Thoracic aorta (tissue), 2 donors: ENCODE results near the gene LINGO1. TPM values are rescaled to one million over a fixed set of nuclear protein-coding genes. Genes with fewer than 3 reads are reported as not detected.

Experiments used
- ATAC-seq: fragments of 150-250 bp; one replicate; pipeline ENCODE4 v1.8.0; 2017; ENCODE audit warnings: low read depth; ENCODE audit not compliant: insufficient number of reproducible peaks, low FRiP score
- DNase-seq: peaks from one replicate; pipeline ENCODE4 v3.0.0-alpha.2; 2020; ENCODE audit warnings: low spot score
- H3K27ac ChIP-seq, 2 donors: fragments of 200-600 bp; sonication (generic); 1 replicate in 1 of 2; 2 replicates in 1 of 2; pipeline ENCODE4 v1.5.1; 2016; ENCODE audit warnings: mild to moderate bottlenecking in 2 of 2, moderate library complexity in 2 of 2
- H3K27me3 ChIP-seq: fragments of 200-600 bp; sonication (generic); replicated peaks from 2 replicates; pipeline ENCODE4 v1.6.0; 2016; ENCODE audit warnings: mild to moderate bottlenecking; ENCODE audit not compliant: insufficient read depth
- H3K36me3 ChIP-seq: fragments of 200-600 bp; sonication (generic); one replicate; pipeline ENCODE4 v1.5.1; 2016
- H3K4me1 ChIP-seq, 2 donors: fragments of 200-600 bp; sonication (generic); 1 replicate in 1 of 2; 2 replicates in 1 of 2; pipeline versions ENCODE4 v1.5.1 to v1.6.0; 2016; ENCODE audit warnings: low read depth in 2 of 2, mild to moderate bottlenecking in 1 of 2; ENCODE audit not compliant: control insufficient read depth in 1 of 2
- H3K4me3 ChIP-seq: fragments of 200-600 bp; sonication (generic); 2 replicates; pipeline ENCODE4 v1.5.1; 2016; ENCODE audit warnings: mild to moderate bottlenecking
- H3K9me3 ChIP-seq: fragments of 200-600 bp; sonication (generic); 2 replicates; pipeline ENCODE4 v1.5.1; 2016
- total RNA-seq, 2 donors: library from RNA; depleted of rRNA; stranded (reverse); fragments of >200 nt; gene quantifications; one replicate each; pipeline versions ENCODE4 v1.1.0 to v1.2.3, GENCODE V29; 2016
- TF ChIP-seq, protein P1 (sequence below): fragments of 200-600 bp; sonication (generic); IDR thresholded peaks from one replicate; pipeline ENCODE4 v1.5.1; 2019; ENCODE audit warnings: antibody characterized with exemption

LINGO1 gene
- total RNA-seq, 2 donors from 2014 or later, result 0.63 to 4.6 TPM

DNA sequence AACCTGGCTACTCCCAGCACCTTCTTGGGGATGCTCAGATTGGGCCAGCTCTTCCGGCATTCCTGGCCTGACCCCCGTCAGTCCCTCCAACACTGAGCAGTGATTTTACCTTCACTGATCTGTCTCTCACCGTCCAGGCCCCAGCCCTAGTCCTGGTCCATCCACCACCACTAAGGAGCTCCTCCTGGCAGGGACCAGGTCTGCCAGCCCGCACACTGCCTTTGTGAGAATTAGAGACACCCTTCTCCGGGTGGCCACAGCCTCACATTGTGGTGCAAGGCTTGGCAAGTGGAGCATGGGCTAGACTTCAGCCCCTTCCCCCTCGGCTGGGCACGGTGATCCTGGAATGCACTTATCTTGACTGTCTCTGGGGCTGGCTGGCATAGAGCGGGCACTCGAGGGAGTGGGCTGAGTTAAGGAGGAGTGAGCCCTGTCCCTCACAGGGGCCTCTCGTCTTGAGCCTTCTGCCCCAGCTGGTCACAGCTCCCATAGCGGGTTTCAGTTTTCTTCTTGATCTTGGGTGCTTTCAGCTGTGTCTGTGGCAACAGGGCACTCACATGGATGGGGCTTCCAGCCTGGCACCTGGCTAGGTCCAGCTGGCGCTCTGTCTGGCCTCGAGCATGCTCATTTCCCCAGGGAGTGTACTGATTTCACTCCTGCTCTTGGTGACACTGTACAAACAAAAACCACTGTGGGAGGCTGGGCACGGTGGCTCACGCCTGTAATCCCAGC lies 53.9 kb downstream of the LINGO1 start:
- no peak for DNase-seq
- H3K9me3 ChIP-seq, result no peaks in the 10 kb centered on the region
- H3K27ac ChIP-seq, result no peak overlapping the region
- ATAC-seq, result no peak
- no peaks in the 10 kb centered on the region for H3K36me3 ChIP-seq
- no peaks in the 10 kb centered on the region for H3K27me3 ChIP-seq
- H3K4me1 ChIP-seq, result peaks cover 0 to 9% of the 10 kb centered on the region in 2 donors
- TF ChIP-seq, protein P1, sequence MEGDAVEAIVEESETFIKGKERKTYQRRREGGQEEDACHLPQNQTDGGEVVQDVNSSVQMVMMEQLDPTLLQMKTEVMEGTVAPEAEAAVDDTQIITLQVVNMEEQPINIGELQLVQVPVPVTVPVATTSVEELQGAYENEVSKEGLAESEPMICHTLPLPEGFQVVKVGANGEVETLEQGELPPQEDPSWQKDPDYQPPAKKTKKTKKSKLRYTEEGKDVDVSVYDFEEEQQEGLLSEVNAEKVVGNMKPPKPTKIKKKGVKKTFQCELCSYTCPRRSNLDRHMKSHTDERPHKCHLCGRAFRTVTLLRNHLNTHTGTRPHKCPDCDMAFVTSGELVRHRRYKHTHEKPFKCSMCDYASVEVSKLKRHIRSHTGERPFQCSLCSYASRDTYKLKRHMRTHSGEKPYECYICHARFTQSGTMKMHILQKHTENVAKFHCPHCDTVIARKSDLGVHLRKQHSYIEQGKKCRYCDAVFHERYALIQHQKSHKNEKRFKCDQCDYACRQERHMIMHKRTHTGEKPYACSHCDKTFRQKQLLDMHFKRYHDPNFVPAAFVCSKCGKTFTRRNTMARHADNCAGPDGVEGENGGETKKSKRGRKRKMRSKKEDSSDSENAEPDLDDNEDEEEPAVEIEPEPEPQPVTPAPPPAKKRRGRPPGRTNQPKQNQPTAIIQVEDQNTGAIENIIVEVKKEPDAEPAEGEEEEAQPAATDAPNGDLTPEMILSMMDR, result no peak
- no peak overlapping the region for H3K4me3 ChIP-seq

DNA sequence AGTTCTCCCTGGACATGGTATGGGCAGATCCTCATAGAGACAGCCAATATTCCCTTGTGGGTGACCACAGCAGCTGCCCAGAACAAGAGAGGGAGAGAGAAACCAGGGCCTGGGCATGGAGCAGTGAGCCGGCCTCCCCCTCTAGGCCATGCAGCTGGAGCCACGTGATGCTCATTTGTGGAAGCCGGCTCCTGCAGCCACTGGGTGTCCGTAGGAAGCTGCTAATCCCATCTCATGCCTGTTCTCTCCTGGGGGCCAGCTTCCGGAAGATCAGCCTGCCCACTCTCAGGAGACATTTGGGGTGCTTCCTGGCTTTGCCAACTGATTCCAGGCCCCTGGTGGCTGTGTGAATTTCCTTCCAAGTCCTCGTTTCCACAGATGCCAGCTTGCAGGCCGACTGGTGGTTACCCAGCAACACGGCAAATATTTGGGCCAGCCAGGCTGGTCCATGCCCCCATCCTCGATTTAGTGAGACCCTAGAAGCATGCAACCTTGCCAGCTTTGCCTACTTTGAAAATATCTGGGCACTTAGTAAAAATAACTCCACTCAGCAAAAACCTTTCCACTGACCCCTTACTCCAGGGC lies 55.3 kb downstream of the LINGO1 start:
- ATAC-seq, result no peak
- TF ChIP-seq, protein P1, result no peak

DNA sequence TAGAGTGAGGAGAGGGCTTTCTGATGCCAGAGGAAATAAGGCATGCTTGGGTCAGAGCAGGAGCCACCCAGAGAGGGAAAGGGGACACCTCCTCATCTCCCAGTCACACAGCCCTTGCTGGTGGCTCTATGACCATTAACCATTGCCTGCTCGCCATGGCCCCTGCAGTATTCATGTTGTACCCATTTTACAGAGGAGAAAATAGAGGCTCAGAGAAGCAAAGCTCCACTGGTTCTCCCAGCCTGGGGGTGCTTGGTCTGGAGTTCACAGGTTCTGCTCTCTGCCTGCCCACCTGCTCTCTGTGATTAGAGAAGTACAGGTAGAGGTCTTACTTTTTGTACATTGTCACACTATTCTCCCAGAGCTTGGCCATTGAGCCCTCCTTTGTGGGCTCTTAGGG lies 56.2 kb downstream of the LINGO1 start:
- H3K27me3 ChIP-seq, result no peaks in the 10 kb centered on the region
- no peaks in the 10 kb centered on the region for H3K9me3 ChIP-seq
- TF ChIP-seq, protein P1, result no peak
- no peak overlapping the region for H3K4me3 ChIP-seq
- ATAC-seq, result no peak
- peaks cover 0 to 5% of the 10 kb centered on the region in 2 donors for H3K4me1 ChIP-seq
- no peaks in the 10 kb centered on the region for H3K36me3 ChIP-seq
- H3K27ac ChIP-seq, result no peak overlapping the region
- DNase-seq, result no peak

More for the DNA sequence above, 55.3 kb downstream of the LINGO1 start:
- H3K9me3 ChIP-seq, result no peaks in the 10 kb centered on the region
- peaks cover 0 to 9% of the 10 kb centered on the region in 2 donors for H3K4me1 ChIP-seq
- no peak overlapping the region for H3K27ac ChIP-seq
- no peak overlapping the region for H3K4me3 ChIP-seq
- no peaks in the 10 kb centered on the region for H3K36me3 ChIP-seq
- no peaks in the 10 kb centered on the region for H3K27me3 ChIP-seq
- no peak for DNase-seq

DNA sequence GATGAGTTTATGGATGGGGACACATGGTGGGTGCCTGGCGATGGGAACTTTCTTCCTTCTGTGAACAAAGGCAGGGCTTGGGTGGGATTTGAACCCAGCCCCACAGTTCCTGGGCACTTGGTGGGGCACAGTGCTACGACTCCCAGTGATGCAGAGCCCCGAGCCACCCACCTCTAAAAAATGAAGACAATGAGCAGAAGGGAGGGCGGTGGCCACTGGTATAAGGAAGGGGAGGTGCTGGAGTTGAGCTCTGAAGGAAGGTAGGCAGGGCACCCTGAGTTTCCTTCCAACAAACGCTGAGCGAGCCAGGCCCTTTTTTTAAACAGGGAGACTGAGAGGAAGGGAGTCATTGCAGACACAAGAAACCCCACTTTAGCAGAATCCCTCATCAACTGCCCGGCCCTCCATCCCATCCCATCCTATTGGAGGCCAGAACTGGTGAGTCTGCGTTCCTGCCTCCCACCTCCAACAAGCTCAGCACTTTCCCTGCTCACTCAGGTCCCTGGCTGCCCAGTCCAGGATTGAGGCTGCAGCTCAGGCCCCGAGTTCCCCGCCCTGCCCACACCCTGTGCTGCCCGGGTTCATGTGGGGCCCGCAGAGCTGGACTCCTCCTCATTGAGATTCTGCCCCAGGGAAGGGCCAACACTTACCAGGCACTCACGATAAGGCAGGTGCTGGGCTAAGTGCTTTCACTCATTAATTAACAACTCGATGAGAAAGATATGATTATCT lies 57.3 kb downstream of the LINGO1 start:
- TF ChIP-seq, protein P1, result no peak
- DNase-seq, result no peak
- Histone ChIP-seq H3K27me3 (no peaks in the 10 kb centered on the region), H3K4me3 (no peak overlapping the region), H3K9me3 (no peaks in the 10 kb centered on the region), H3K4me1 (no peaks in the 10 kb centered on the region), H3K27ac (no peak overlapping the region), H3K36me3 (no peaks in the 10 kb centered on the region)
- ATAC-seq, result no peak

DNA sequence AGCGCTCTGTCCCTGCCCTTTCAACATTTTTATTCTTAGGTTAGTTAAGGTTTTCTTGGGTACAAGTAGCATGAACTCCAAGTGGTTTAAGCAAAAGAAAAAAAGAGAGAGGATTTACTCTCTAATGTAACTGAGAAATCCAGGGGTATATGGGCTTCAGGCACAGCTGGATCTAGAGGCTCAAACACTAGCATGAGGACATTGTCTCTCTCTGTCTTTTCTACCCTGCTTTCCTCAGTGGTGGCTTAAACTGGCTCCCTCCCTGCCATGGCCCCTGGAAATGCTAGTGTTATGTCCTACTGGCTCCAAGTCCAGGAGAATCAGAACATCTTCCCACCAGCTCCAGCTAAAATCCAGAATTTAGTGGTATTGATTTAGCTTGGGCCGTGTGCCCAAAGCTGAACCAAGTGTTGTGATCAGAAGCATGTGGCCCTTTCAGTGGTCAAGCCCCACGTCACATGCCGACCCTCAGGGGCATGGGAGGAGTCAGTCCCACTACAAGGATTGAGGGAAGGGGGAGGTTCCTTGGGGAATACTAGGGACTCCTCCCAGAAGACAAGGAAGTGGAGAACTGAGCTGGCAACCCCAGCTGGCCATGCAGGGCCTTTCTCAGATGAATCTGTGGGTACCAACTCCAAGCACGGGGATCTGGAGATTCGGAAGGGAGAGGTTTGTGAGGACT lies 58.0 kb downstream of the LINGO1 start:
- Histone ChIP-seq H3K27me3 (no peaks in the 10 kb centered on the region), H3K4me1 (no peaks in the 10 kb centered on the region), H3K27ac (no peak overlapping the region), H3K4me3 (no peak overlapping the region), H3K9me3 (no peaks in the 10 kb centered on the region), H3K36me3 (no peaks in the 10 kb centered on the region)
- DNase-seq (no peak), ATAC-seq (no peak)
- TF ChIP-seq, protein P1, result no peak
